ENCODE data around the gene ABL1. TPM values are rescaled to one million over a fixed set of nuclear protein-coding genes. Genes with fewer than 3 reads are reported as not detected.

The ABL1 gene
- polyA plus RNA-seq, 1 of the 3 experiments (the other 2 are of a cell fraction) = 24.6 TPM

GRCh38 chr9:130905902-130906734 lies 71.1 kb downstream of the ABL1 start:
- WGBS (ENCODE audit: low lambda C conversion rate) = 79% methylated on average over 15 of the region's 24 CpGs
- no peaks in the 10 kb centered on the region for H3K9me3 ChIP-seq
- ChIA-PET POLR2A (no interaction called here), CTCF (interaction anchor here (1.8 kb wide), 1 partner anchor 15 kb away, joined by 5 read pairs; no protein-coding TSS in a partner anchor)
- no peak overlapping the region for H3K9ac ChIP-seq
- DNase-seq = no peak
- no peak overlapping the region for H3K4me3 ChIP-seq (ENCODE audit: low read depth in 2 of 2, low read length in 1 of 2)
- no peaks in the 10 kb centered on the region for H3K27me3 ChIP-seq (ENCODE audit: insufficient read depth)
- H3K27ac ChIP-seq (ENCODE audit: low read depth in 2 of 2, low read length in 1 of 2) = no peak overlapping the region
- H4K20me1 ChIP-seq (ENCODE audit: insufficient read depth) = no peaks in the 10 kb centered on the region
- H2AFZ ChIP-seq (ENCODE audit: low read depth) = no peak overlapping the region
- no peaks in the 10 kb centered on the region for H3K79me2 ChIP-seq (ENCODE audit: insufficient read depth)
- H3K9me2 ChIP-seq = no peaks in the 10 kb centered on the region
- TF ChIP-seq JUND (IDR thresholded peaks at IDR 0.05) = no peak
- no peak for TF ChIP-seq FOXJ3 (CRISPR knock-in tag; IDR thresholded peaks at IDR 0.05)
- TF ChIP-seq FOSL2 (IDR thresholded peaks at IDR 0.05; ENCODE audit: borderline replicate concordance, low read depth) = no peak
- no peak for TF ChIP-seq CTCF (IDR thresholded peaks at IDR 0.05)
- TF ChIP-seq RCOR1 (IDR thresholded peaks at IDR 0.05; ENCODE audit: low read length) = no peak
- no peak for TF ChIP-seq MEF2A (IDR thresholded peaks at IDR 0.05; ENCODE audit: borderline replicate concordance, low read depth)
- no peak for TF ChIP-seq ZBTB33 (IDR thresholded peaks at IDR 0.05; ENCODE audit: borderline replicate concordance, low read depth)
- no peak for TF ChIP-seq RAD21 (IDR thresholded peaks at IDR 0.05; ENCODE audit: low read length)
- no peak for TF ChIP-seq ELF1 (IDR thresholded peaks at IDR 0.05)
- no peak overlapping the region for H3K4me2 ChIP-seq
- H3K36me3 ChIP-seq (replicated peaks in 1 of 2; ENCODE audit: control insufficient read depth in 1 of 2, insufficient read depth in 2 of 2, low read length in 1 of 2) = no peaks in the 10 kb centered on the region
- H3K4me1 ChIP-seq (ENCODE audit: control insufficient read depth in 1 of 2, insufficient read depth in 2 of 2, low read depth in 1 of 2, low read length in 1 of 2) = peaks cover 0 to 3% of the 10 kb centered on the region in 2 experiments; a peak in 1 of 4 replicates
- no peaks in the 10 kb centered on the region for H3F3A ChIP-seq (replicated peaks; ENCODE audit: insufficient read depth)

- H3F3A ChIP-seq (replicated peaks; ENCODE audit: insufficient read depth) = no peaks in the 10 kb centered on the region
- H3K9me3 ChIP-seq = no peaks in the 10 kb centered on the region
- H3K27me3 ChIP-seq (ENCODE audit: insufficient read depth) = no peaks in the 10 kb centered on the region
- no peak overlapping the region for H3K4me3 ChIP-seq (ENCODE audit: low read depth in 2 of 2, low read length in 1 of 2)
- ChIA-PET CTCF (interaction anchor here (0.6 to 2.4 kb wide), 6 partner anchors 14 to 140 kb away, joined by 3 to 10 read pairs (median 4); no protein-coding TSS in a partner anchor), POLR2A (no interaction called here)
- no peak overlapping the region for H3K27ac ChIP-seq (ENCODE audit: low read depth in 2 of 2, low read length in 1 of 2)
- no peak for DNase-seq
- no peak overlapping the region for H3K4me2 ChIP-seq
- no peak overlapping the region for H2AFZ ChIP-seq (ENCODE audit: low read depth)
- WGBS (ENCODE audit: low lambda C conversion rate) = 76% methylated on average over 19 of the region's 21 CpGs
- H3K79me2 ChIP-seq (ENCODE audit: insufficient read depth) = no peaks in the 10 kb centered on the region
- H3K36me3 ChIP-seq (replicated peaks in 1 of 2; ENCODE audit: control insufficient read depth in 1 of 2, insufficient read depth in 2 of 2, low read length in 1 of 2) = no peaks in the 10 kb centered on the region
- TF ChIP-seq FOXM1 (IDR thresholded peaks at IDR 0.05; ENCODE audit: low read depth) (no peak), MXI1 (IDR thresholded peaks at IDR 0.05; ENCODE audit: low read depth, low read length) (no peak), SIN3A (IDR thresholded peaks at IDR 0.05; ENCODE audit: borderline replicate concordance, low read depth, low read length) (no peak), CHD2 (IDR thresholded peaks at IDR 0.05; ENCODE audit: low read length, partially characterized antibody) (no peak), CTCF (IDR thresholded peaks at IDR 0.05) (no peak), NRF1 (IDR thresholded peaks at IDR 0.05; ENCODE audit: low read depth, low read length) (no peak), GABPA (IDR thresholded peaks at IDR 0.05; ENCODE audit: low read depth) (no peak), RFX5 (IDR thresholded peaks at IDR 0.05; ENCODE audit: low read length) (no peak), TAF1 (IDR thresholded peaks at IDR 0.05; ENCODE audit: borderline replicate concordance, low read depth, low read length) (no peak), RCOR1 (IDR thresholded peaks at IDR 0.05; ENCODE audit: low read length) (no peak), MAX (IDR thresholded peaks at IDR 0.05; ENCODE audit: low read depth) (no peak), RAD21 (IDR thresholded peaks at IDR 0.05; ENCODE audit: low read length) (no peak)
- H3K9ac ChIP-seq = no peak overlapping the region
- peaks cover 0 to 3% of the 10 kb centered on the region in 2 experiments; a peak in 1 of 4 replicates for H3K4me1 ChIP-seq (ENCODE audit: control insufficient read depth in 1 of 2, insufficient read depth in 2 of 2, low read depth in 1 of 2, low read length in 1 of 2)
- H4K20me1 ChIP-seq (ENCODE audit: insufficient read depth) = no peaks in the 10 kb centered on the region
- H3K9me2 ChIP-seq = no peaks in the 10 kb centered on the region
Observed at GRCh38 chr9:130906735-130907416, 71.8 kb downstream of the ABL1 start.

Measured in SK-N-SH (cell line).